Transverse colon (tissue), 4 donors: ENCODE results near the gene GOSR2. TPM values are rescaled to one million over a fixed set of nuclear protein-coding genes. Genes with fewer than 3 reads are reported as not detected.

Experiments
- DNase-seq: peaks from one replicate; pipeline ENCODE4 v3.0.0-alpha.2; 2019
- H3K27ac ChIP-seq, 4 donors: fragments of 200-600 bp; sonication (generic); 2 replicates each; pipeline ENCODE4 v1.5.1; 2016 to 2018; ENCODE audit warnings: inconsistent platforms in 4 of 4
- H3K27me3 ChIP-seq: fragments of 200-600 bp; sonication (generic); 2 replicates; pipeline ENCODE4 v1.5.1; 2017; ENCODE audit warnings: inconsistent platforms
- H3K36me3 ChIP-seq, 4 donors: fragments of 200-600 bp; sonication (generic); 2 replicates each; pipeline ENCODE4 v1.5.1; 2017 to 2019; ENCODE audit warnings: inconsistent platforms in 4 of 4
- H3K4me1 ChIP-seq, 4 donors: fragments of 200-600 bp; sonication (generic); 2 replicates each; pipeline ENCODE4 v1.5.1; 2017 to 2020; ENCODE audit warnings: inconsistent platforms in 4 of 4
- H3K4me3 ChIP-seq, 4 donors: fragments of 200-600 bp; sonication (generic); 1 replicate in 1 of 4; 2 replicates in 3 of 4; pipeline versions ENCODE4 v1.5.1 to v1.6.1; 2017 to 2019; ENCODE audit warnings: inconsistent platforms in 4 of 4
- H3K9me3 ChIP-seq, 2 donors: fragments of 200-600 bp; sonication (generic); 2 replicates each; pipeline ENCODE4 v1.5.1; 2017 to 2019; ENCODE audit warnings: inconsistent platforms in 2 of 2
- EP300 ChIP-seq: sonication (generic); formaldehyde crosslinking; IDR thresholded peaks from one replicate; pipeline ENCODE4 v1.6.1; 2017; ENCODE audit warnings: antibody characterized with exemption, low read depth
- POLR2A ChIP-seq: fragments of 450-650 bp; IDR thresholded peaks from one replicate; pipeline ENCODE4 v1.6.1; 2016; ENCODE audit warnings: antibody characterized with exemption, mild to moderate bottlenecking, moderate library complexity
- POLR2AphosphoS5 ChIP-seq, 3 donors: sonication (generic); formaldehyde crosslinking; IDR thresholded peaks; one replicate each; pipeline ENCODE4 v1.6.1; 2016; ENCODE audit warnings: antibody characterized with exemption in 3 of 3
- WGBS, 2 donors: methylation state at CpG; one replicate each; pipeline ENCODE4 v1.1.5; 2018; ENCODE audit warnings: low coverage in 1 of 2; 5-methylcytosine and 5-hydroxymethylcytosine counted together
- in situ Hi-C, 4 donors: fragments of 200-750 bp; cut with MboI; loops; one replicate each; pipeline versions ENCODE4 v1.15.0 to v1.15.1; 2017; ENCODE audit warnings: low sequenced_read_pairs in 3 of 4, low pct_ligation_motif_present in 1 of 4, low pct_unique_long_range_greater_than_20kb in 1 of 4
- intact Hi-C: fragments of 100-400 bp; cut with DNase I; formaldehyde crosslinking; loops from one replicate; pipeline ENCODE4 v1.15.1; 2023; ENCODE audit warnings: low total_unique reads
- total RNA-seq, 4 donors: library from RNA; depleted of rRNA; stranded (reverse); fragments of >200 nt; gene quantifications; one replicate each; pipeline ENCODE4 v1.1.0, GENCODE V29; 2016
- TF ChIP-seq, protein P1 (sequence below), 5 experiments: fragments of 200-600 bp in 3 of 5; fragments of 450-650 bp in 2 of 5; sonication (generic) in 3 of 5; IDR thresholded peaks; 1 replicate in 2 of 5; 2 replicates in 3 of 5; pipeline ENCODE4 v1.5.1; 2016 to 2017; ENCODE audit warnings: antibody characterized with exemption in 5 of 5, inconsistent platforms in 3 of 5, mild to moderate bottlenecking in 2 of 5, moderate library complexity in 1 of 5

Gene GOSR2
- total RNA-seq, 4 donors from 2014 or later, result 50.0 to 102 (median 62.8) TPM

DNA sequence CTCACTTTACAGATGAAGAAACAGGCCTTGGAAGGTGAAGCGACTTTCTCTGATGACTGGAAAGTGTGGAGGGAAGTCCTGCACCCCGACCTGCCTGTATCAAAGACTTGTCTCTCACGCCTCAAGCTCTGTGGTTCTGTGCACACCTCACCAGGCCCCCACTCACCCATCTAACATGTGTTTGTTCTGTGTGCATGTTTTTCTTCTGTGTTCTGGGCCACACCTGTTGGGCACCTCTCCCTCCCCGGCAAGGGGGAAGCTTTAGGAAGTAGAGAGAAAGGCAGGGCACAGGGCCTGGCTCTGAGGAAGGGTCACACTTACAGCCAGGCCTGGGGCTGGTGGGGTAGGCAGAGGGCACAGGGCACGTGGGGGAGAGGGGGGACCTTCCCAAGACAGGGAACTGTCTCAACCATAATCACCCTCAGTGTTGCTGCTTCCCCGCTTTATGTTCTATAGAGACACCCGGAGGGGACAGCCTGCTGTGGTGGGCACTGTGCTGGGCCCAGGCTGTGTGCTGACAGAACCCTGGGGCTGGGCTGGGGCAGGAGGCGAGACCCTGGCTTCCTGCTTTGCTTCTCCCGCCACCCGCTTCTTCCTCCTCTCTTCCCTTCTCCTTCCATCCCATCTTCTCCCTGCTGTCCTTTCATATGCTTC, 48.8 kb downstream of the GOSR2 start:
- in situ Hi-C loops (no loop called here), intact Hi-C loops (no loop called here)
- Histone ChIP-seq H3K9me3 (no peaks in the 10 kb centered on the region), H3K36me3 (no peaks in the 10 kb centered on the region), H3K27ac (no peak overlapping the region), H3K27me3 (peaks cover 7% of the 10 kb centered on the region), H3K4me3 (no peak overlapping the region), H3K4me1 (peaks cover 0 to 5% (median 0%) of the 10 kb centered on the region in 4 donors)
- TF ChIP-seq EP300 (no peak), POLR2A (no peak), POLR2AphosphoS5 (IDR thresholded peaks at IDR 0.05) (no peak)
- TF ChIP-seq, protein P1, sequence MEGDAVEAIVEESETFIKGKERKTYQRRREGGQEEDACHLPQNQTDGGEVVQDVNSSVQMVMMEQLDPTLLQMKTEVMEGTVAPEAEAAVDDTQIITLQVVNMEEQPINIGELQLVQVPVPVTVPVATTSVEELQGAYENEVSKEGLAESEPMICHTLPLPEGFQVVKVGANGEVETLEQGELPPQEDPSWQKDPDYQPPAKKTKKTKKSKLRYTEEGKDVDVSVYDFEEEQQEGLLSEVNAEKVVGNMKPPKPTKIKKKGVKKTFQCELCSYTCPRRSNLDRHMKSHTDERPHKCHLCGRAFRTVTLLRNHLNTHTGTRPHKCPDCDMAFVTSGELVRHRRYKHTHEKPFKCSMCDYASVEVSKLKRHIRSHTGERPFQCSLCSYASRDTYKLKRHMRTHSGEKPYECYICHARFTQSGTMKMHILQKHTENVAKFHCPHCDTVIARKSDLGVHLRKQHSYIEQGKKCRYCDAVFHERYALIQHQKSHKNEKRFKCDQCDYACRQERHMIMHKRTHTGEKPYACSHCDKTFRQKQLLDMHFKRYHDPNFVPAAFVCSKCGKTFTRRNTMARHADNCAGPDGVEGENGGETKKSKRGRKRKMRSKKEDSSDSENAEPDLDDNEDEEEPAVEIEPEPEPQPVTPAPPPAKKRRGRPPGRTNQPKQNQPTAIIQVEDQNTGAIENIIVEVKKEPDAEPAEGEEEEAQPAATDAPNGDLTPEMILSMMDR (IDR thresholded peaks at IDR 0.05), result no peak
- WGBS, 2 donors, result 74 to 86% methylated on average over 1 to 10 of the region's 10 CpGs
- DNase-seq, result no peak

DNA sequence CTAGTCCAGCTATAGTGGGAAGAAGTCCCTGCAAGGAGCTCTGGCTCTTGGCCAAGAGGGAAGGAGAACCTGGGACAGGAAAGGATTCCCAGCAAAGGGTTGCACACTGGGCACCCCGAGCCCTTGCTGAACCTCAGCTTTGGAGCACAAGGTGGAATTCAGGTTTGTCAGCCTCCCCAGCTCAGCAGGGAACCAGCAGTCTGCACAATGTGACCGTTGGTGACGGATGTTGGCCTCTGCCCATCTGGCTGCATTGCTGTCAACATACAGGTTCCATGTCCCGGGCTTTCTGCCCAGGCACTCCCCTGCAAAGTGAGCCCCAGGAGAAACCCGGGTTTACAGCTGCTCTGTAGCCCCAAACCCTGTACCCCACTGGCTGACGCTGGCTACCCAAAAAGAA, 49.4 kb downstream of the GOSR2 start:
- in situ Hi-C loops, result no loop called here
- Histone ChIP-seq H3K27ac (no peak overlapping the region), H3K4me1 (peaks cover 0 to 5% (median 0%) of the 10 kb centered on the region in 4 donors), H3K9me3 (no peaks in the 10 kb centered on the region), H3K27me3 (peaks cover 13% of the 10 kb centered on the region), H3K4me3 (no peak overlapping the region), H3K36me3 (no peaks in the 10 kb centered on the region)
- intact Hi-C loops, result no loop called here
- 58% methylated on average over 2 of the region's 6 CpGs; no CpG with 5 or more reads in 1 of the 2 donors for WGBS, 2 donors
- TF ChIP-seq, protein P1 (IDR thresholded peaks at IDR 0.05), result no peak
- TF ChIP-seq POLR2A (no peak), EP300 (no peak), POLR2AphosphoS5 (IDR thresholded peaks at IDR 0.05) (no peak)
- peak; percentile 35 for DNase-seq

DNA sequence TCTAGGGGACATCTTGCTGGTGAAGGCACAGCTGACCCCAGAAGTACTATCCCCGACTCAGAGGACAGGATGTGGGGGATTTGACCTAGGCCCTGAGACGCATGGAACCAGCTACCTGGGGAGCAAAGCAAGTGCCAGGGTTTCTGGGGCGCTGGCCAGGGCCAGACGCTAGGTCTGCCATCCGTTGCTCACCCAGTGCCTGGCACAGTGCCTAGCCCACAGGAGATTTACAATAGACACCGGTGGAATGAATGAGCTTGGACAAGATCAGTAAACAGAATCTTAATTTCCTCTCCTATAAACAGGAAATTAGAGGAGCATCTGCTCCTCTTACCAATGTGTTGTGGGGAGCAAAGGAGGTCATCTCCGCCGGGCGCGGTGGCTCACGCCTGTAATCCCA, 51.1 kb downstream of the GOSR2 start:
- Histone ChIP-seq H3K27me3 (peaks cover 30% of the 10 kb centered on the region), H3K4me3 (no peak overlapping the region), H3K4me1 (peaks cover 7 to 16% (median 13%) of the 10 kb centered on the region in 4 donors), H3K9me3 (no peaks in the 10 kb centered on the region), H3K36me3 (no peaks in the 10 kb centered on the region), H3K27ac (no peak overlapping the region)
- 70 to 93% methylated on average over 5 to 11 of the region's 11 CpGs for WGBS, 2 donors
- no peak for DNase-seq
- TF ChIP-seq POLR2A, result no peak
- intact Hi-C loops, result no loop called here
- in situ Hi-C loops, result no loop called here

DNA sequence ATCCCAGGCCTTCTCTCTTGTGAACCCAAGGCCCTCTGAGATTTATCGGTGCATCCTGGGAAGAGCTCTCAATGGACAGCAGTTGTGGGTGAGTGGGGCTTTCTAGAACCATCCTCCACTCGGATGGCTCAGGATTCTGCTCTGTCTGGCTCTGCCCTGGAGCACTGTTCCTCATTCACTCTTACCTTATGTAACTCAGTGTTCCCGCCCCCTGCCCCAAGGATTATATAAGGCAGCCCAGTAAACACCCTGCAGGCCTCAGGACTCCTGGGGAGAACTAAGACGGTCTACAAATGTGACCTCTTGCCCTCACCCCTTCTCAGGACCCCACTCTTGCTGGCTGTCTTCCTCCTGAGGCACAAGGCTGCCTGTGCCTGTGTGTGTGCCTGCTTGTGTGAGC, 52.3 kb downstream of the GOSR2 start:
- Histone ChIP-seq H3K27me3 (peaks cover 42% of the 10 kb centered on the region), H3K9me3 (no peaks in the 10 kb centered on the region), H3K27ac (no peak overlapping the region), H3K4me3 (no peak overlapping the region), H3K4me1 (peaks cover 7 to 22% (median 21%) of the 10 kb centered on the region in 4 donors), H3K36me3 (no peaks in the 10 kb centered on the region)
- no peak for TF ChIP-seq POLR2AphosphoS5 (IDR thresholded peaks at IDR 0.05)
- TF ChIP-seq, protein P1 (IDR thresholded peaks at IDR 0.05), result no peak
- TF ChIP-seq POLR2A, result no peak
- TF ChIP-seq EP300, result no peak
- DNase-seq, result no peak
- in situ Hi-C loops (no loop called here), intact Hi-C loops (no loop called here)
- 82% methylated on average over 4 of the region's 4 CpGs; no CpG with 5 or more reads in 1 of the 2 donors for WGBS, 2 donors
